MM.1S (cell line): ENCODE results near the gene TMEM126B.
A peak's percentile ranks its signal among the peaks of the same experiment; 100 is the strongest.
"Not testable (repeated sequence)": the region's sequence is repeated elsewhere in the genome, so short reads cannot be mapped to it uniquely, and the experiment has no call there.

Experiments used
- DNase-seq: peaks from one replicate; pipeline ENCODE4 v3.0.0-alpha.2; 2015
- H2AFZ ChIP-seq: fragments of 300-600 bp; sonication (generic); 2 replicates; pipeline ENCODE4 v1.6.0; 2016; ENCODE audit warnings: antibody characterized with exemption, low read length
- H3F3A ChIP-seq: fragments of 300-600 bp; sonication (generic); 2 replicates; pipeline ENCODE4 v1.6.1; 2016; ENCODE audit warnings: mild to moderate bottlenecking, antibody characterized with exemption, low read length, moderate library complexity, mixed read lengths; ENCODE audit not compliant: insufficient read depth
- H3K27ac ChIP-seq: fragments of 300-600 bp; sonication (generic); 2 replicates; pipeline ENCODE4 v1.5.1; 2016; ENCODE audit warnings: mild to moderate bottlenecking, low read length
- H3K27me3 ChIP-seq: fragments of 300-600 bp; sonication (generic); replicated peaks from 2 replicates; pipeline ENCODE4 v1.6.0; 2016; ENCODE audit warnings: low read length; ENCODE audit not compliant: insufficient read depth
- H3K36me3 ChIP-seq: fragments of 300-600 bp; sonication (generic); replicated peaks from 2 replicates; pipeline ENCODE4 v1.6.1; 2016; ENCODE audit warnings: mild to moderate bottlenecking, low read length, mixed read lengths; ENCODE audit not compliant: insufficient read depth
- H3K4me1 ChIP-seq: fragments of 300-600 bp; sonication (generic); 2 replicates; pipeline ENCODE4 v1.6.1; 2016; ENCODE audit warnings: low read length, mixed read lengths
- H3K4me2 ChIP-seq: fragments of 300-600 bp; sonication (generic); 2 replicates; pipeline ENCODE4 v1.6.0; 2016; ENCODE audit warnings: low read depth, low read length
- H3K4me3 ChIP-seq: fragments of 300-600 bp; sonication (generic); 2 replicates; pipeline ENCODE4 v1.5.1; 2016; ENCODE audit warnings: low read length, mixed read lengths
- H3K79me2 ChIP-seq: fragments of 300-600 bp; sonication (generic); 2 replicates; pipeline ENCODE4 v1.6.1; 2016; ENCODE audit warnings: mixed run types, low read length, mixed read lengths
- H3K9ac ChIP-seq: fragments of 300-600 bp; sonication (generic); 2 replicates; pipeline ENCODE4 v1.6.1; 2016; ENCODE audit warnings: low read length, mixed read lengths
- H3K9me2 ChIP-seq: fragments of 300-600 bp; sonication (generic); replicated peaks from 2 replicates; pipeline ENCODE4 v1.6.1; 2016; ENCODE audit warnings: mild to moderate bottlenecking, low read length, mixed read lengths; ENCODE audit not compliant: insufficient read depth
- H3K9me3 ChIP-seq: fragments of 300-600 bp; sonication (generic); replicated peaks from 2 replicates; pipeline ENCODE4 v1.6.1; 2016; ENCODE audit warnings: mild to moderate bottlenecking, low read length, mixed read lengths; ENCODE audit not compliant: insufficient read depth
- H4K20me1 ChIP-seq: fragments of 300-600 bp; sonication (generic); 2 replicates; pipeline ENCODE4 v1.6.1; 2016; ENCODE audit warnings: mild to moderate bottlenecking, low read length, moderate library complexity, mixed read lengths; ENCODE audit not compliant: insufficient read depth
- CTCF ChIP-seq: fragments of 300-600 bp; sonication (generic); IDR thresholded peaks from 2 replicates; pipeline ENCODE4 v1.5.1; 2016; ENCODE audit warnings: antibody characterized with exemption, low read length, mixed read lengths
- EZH2 ChIP-seq: fragments of 300-600 bp; sonication (generic); optimal IDR thresholded peaks from 2 replicates; pipeline ENCODE3; 2017; ENCODE audit warnings: low read depth, mild to moderate bottlenecking, antibody characterized with exemption, low read length, mixed read lengths
- EZH2phosphoT487 ChIP-seq: fragments of 300-600 bp; sonication (generic); IDR thresholded peaks from 2 replicates; pipeline ENCODE4 v1.6.1; 2018; ENCODE audit warnings: antibody characterized with exemption, low read length

Gene TMEM126B

GRCh38 chr11:85599083-85599482, 29.3 kb upstream of the TMEM126B start:
- no peaks in the 10 kb centered on the region for H3F3A ChIP-seq
- no peaks in the 10 kb centered on the region for H3K36me3 ChIP-seq
- TF ChIP-seq EZH2phosphoT487 = no peak
- TF ChIP-seq CTCF = no peak
- no peak for TF ChIP-seq EZH2
- H3K79me2 ChIP-seq = no peaks in the 10 kb centered on the region
- H3K4me2 ChIP-seq = no peak overlapping the region
- H3K9me2 ChIP-seq = no peaks in the 10 kb centered on the region
- H3K27me3 ChIP-seq = no peaks in the 10 kb centered on the region
- no peak overlapping the region for H2AFZ ChIP-seq
- H3K4me1 ChIP-seq = no peaks in the 10 kb centered on the region
- no peak overlapping the region for H3K9ac ChIP-seq
- H3K27ac ChIP-seq = no peak overlapping the region
- no peaks in the 10 kb centered on the region for H4K20me1 ChIP-seq
- H3K9me3 ChIP-seq = no peaks in the 10 kb centered on the region
- H3K4me3 ChIP-seq = no peak overlapping the region
- DNase-seq = no peak

GRCh38 chr11:85602526-85603213, 25.7 kb upstream of the TMEM126B start:
- no peaks in the 10 kb centered on the region for H4K20me1 ChIP-seq
- no peak overlapping the region for H3K4me3 ChIP-seq
- no peaks in the 10 kb centered on the region for H3K79me2 ChIP-seq
- no peaks in the 10 kb centered on the region for H3F3A ChIP-seq
- H3K36me3 ChIP-seq = no peaks in the 10 kb centered on the region
- no peak overlapping the region for H3K27ac ChIP-seq
- H3K9ac ChIP-seq = no peak overlapping the region
- DNase-seq = no peak
- H3K9me2 ChIP-seq = no peaks in the 10 kb centered on the region
- no peaks in the 10 kb centered on the region for H3K27me3 ChIP-seq
- no peaks in the 10 kb centered on the region for H3K9me3 ChIP-seq
- H3K4me2 ChIP-seq = no peak overlapping the region
- H2AFZ ChIP-seq = no peak overlapping the region
- H3K4me1 ChIP-seq = peaks cover 7% of the 10 kb centered on the region; the same call in 1 of the 2 replicates
- TF ChIP-seq CTCF (no peak), EZH2 (no peak), EZH2phosphoT487 (no peak)

- no peak overlapping the region for H3K9ac ChIP-seq
- no peaks in the 10 kb centered on the region for H3K9me3 ChIP-seq
- H3K36me3 ChIP-seq = no peaks in the 10 kb centered on the region
- DNase-seq = no peak
- no peak overlapping the region for H2AFZ ChIP-seq
- peaks cover 7% of the 10 kb centered on the region; the same call in 1 of the 2 replicates for H3K4me1 ChIP-seq
- no peak overlapping the region for H3K4me3 ChIP-seq
- H3K27ac ChIP-seq = no peak overlapping the region
- no peak overlapping the region for H3K4me2 ChIP-seq
- H3F3A ChIP-seq = no peaks in the 10 kb centered on the region
- H3K79me2 ChIP-seq = no peaks in the 10 kb centered on the region
- no peaks in the 10 kb centered on the region for H3K27me3 ChIP-seq
- TF ChIP-seq EZH2 = no peak
- TF ChIP-seq EZH2phosphoT487 = no peak
- no peak for TF ChIP-seq CTCF
- H4K20me1 ChIP-seq = no peaks in the 10 kb centered on the region
- no peaks in the 10 kb centered on the region for H3K9me2 ChIP-seq
Measured at GRCh38 chr11:85603220-85603619, 25.2 kb upstream of the TMEM126B start.

- not testable (repeated sequence) for H3F3A ChIP-seq, H3K9me3 ChIP-seq, H3K9me2 ChIP-seq, H3K4me3 ChIP-seq, H3K9ac ChIP-seq, DNase-seq, H3K4me1 ChIP-seq, H3K27me3 ChIP-seq, H3K36me3 ChIP-seq, H2AFZ ChIP-seq, H3K4me2 ChIP-seq, H3K79me2 ChIP-seq, H4K20me1 ChIP-seq, H3K27ac ChIP-seq
Measured at GRCh38 chr11:85606237-85606636, 22.2 kb upstream of the TMEM126B start.

- not testable (repeated sequence) for H3F3A ChIP-seq, H3K4me3 ChIP-seq, H3K27ac ChIP-seq, H3K9ac ChIP-seq, H3K9me2 ChIP-seq, H2AFZ ChIP-seq, DNase-seq, H3K4me2 ChIP-seq, H3K9me3 ChIP-seq, H3K79me2 ChIP-seq, H4K20me1 ChIP-seq, H3K4me1 ChIP-seq, H3K27me3 ChIP-seq, H3K36me3 ChIP-seq
Measured at GRCh38 chr11:85608621-85609020, 19.8 kb upstream of the TMEM126B start.

- not testable (repeated sequence) for H3K36me3 ChIP-seq, H3K27ac ChIP-seq, H3K9me2 ChIP-seq, H4K20me1 ChIP-seq, H2AFZ ChIP-seq, H3K4me1 ChIP-seq, H3K4me3 ChIP-seq, H3F3A ChIP-seq, H3K9me3 ChIP-seq, H3K27me3 ChIP-seq, H3K4me2 ChIP-seq, H3K79me2 ChIP-seq, H3K9ac ChIP-seq
- DNase-seq = peak; percentile 29
Measured at GRCh38 chr11:85609286-85609685, 19.1 kb upstream of the TMEM126B start.
